ENCODE data around the gene CIT.

GRCh38 chr12:119825262-119825661 lies 51.9 kb downstream of the CIT start:
- TF ChIP-seq GATA2 (IDR thresholded peaks at IDR 0.05; ENCODE audit: low read depth, low read length), result no peak
- TF ChIP-seq GATA3 (IDR thresholded peaks at IDR 0.05; ENCODE audit: low read depth, low read length), result no peak

Measured in SH-SY5Y (cell line).